Activated T-helper 17 cell treated with anti-CD3 and anti-CD28 coated beads, Interleukin-2, amount 50 U/mL, for 72 hours (primary cell): ENCODE results near the gene MIA. TPM values are rescaled to one million over a fixed set of nuclear protein-coding genes. Genes with fewer than 3 reads are reported as not detected.

Experiments
- ATAC-seq: fragments of 150-1000 bp; cut with Tn5 transposase; replicated peaks from 2 replicates; pipeline ENCODE4 v1.10.0; 2021; ENCODE audit warnings: mild to moderate bottlenecking, moderate library complexity
- H3K27ac Mint-ChIP-seq: one replicate; pipeline ENCODE4 v1.8.0; 2022; ENCODE audit warnings: mixed read lengths
- H3K27me3 Mint-ChIP-seq: one replicate; pipeline ENCODE4 v1.8.0; 2022; ENCODE audit warnings: mixed read lengths
- H3K36me3 Mint-ChIP-seq: one replicate; pipeline ENCODE4 v1.8.0; 2022; ENCODE audit warnings: low read depth, mild to moderate bottlenecking, mixed read lengths
- H3K4me1 Mint-ChIP-seq: one replicate; pipeline ENCODE4 v1.8.0; 2022; ENCODE audit warnings: mixed read lengths
- H3K4me3 Mint-ChIP-seq: one replicate; pipeline ENCODE4 v1.8.0; 2022; ENCODE audit warnings: mild to moderate bottlenecking, mixed read lengths
- H3K9me3 Mint-ChIP-seq: one replicate; pipeline ENCODE4 v1.8.0; 2022; ENCODE audit warnings: mixed read lengths
- total RNA-seq, 2 donors: library from RNA; stranded (reverse); gene quantifications; one replicate each; pipeline ENCODE4 v1.2.3, GENCODE V29; 2022

Gene MIA
- total RNA-seq, 2 donors from 2014 or later: 5.7 TPM; not detected in 1

GRCh38 chr19:40742886-40743285 lies 32.4 kb upstream of the MIA start:
- no peak for ATAC-seq
- no peak overlapping the region for H3K4me3 Mint-ChIP-seq
- no peaks in the 10 kb centered on the region for H3K9me3 Mint-ChIP-seq
- no peaks in the 10 kb centered on the region for H3K4me1 Mint-ChIP-seq
- no peak overlapping the region for H3K27ac Mint-ChIP-seq
- no peaks in the 10 kb centered on the region for H3K27me3 Mint-ChIP-seq
- peaks cover 14% of the 10 kb centered on the region for H3K36me3 Mint-ChIP-seq

GRCh38 chr19:40743926-40744325 lies 31.4 kb upstream of the MIA start:
- peaks cover 8% of the 10 kb centered on the region for H3K36me3 Mint-ChIP-seq
- no peak overlapping the region for H3K4me3 Mint-ChIP-seq
- ATAC-seq: no peak
- H3K4me1 Mint-ChIP-seq: no peaks in the 10 kb centered on the region
- H3K27me3 Mint-ChIP-seq: no peaks in the 10 kb centered on the region
- peak overlapping the region; percentile 38 for H3K27ac Mint-ChIP-seq
- H3K9me3 Mint-ChIP-seq: no peaks in the 10 kb centered on the region

GRCh38 chr19:40744554-40745401 lies 30.5 kb upstream of the MIA start:
- no peaks in the 10 kb centered on the region for H3K27me3 Mint-ChIP-seq
- ATAC-seq: peak; percentile 44
- H3K36me3 Mint-ChIP-seq: peaks cover 2% of the 10 kb centered on the region
- no peaks in the 10 kb centered on the region for H3K4me1 Mint-ChIP-seq
- H3K27ac Mint-ChIP-seq: peak overlapping the region; percentile 38
- H3K9me3 Mint-ChIP-seq: no peaks in the 10 kb centered on the region
- H3K4me3 Mint-ChIP-seq: no peak overlapping the region

- no peaks in the 10 kb centered on the region for H3K4me1 Mint-ChIP-seq
- no peaks in the 10 kb centered on the region for H3K27me3 Mint-ChIP-seq
- no peak overlapping the region for H3K27ac Mint-ChIP-seq
- H3K9me3 Mint-ChIP-seq: no peaks in the 10 kb centered on the region
- ATAC-seq: no peak
- H3K4me3 Mint-ChIP-seq: no peak overlapping the region
- H3K36me3 Mint-ChIP-seq: peaks cover 7% of the 10 kb centered on the region
These were observed 29.9 kb upstream of the MIA start for GRCh38 chr19:40745402-40745780.

- Mint-ChIP-seq H3K9me3 (no peaks in the 10 kb centered on the region), H3K4me3 (no peak overlapping the region), H3K27me3 (no peaks in the 10 kb centered on the region), H3K4me1 (peaks cover 3% of the 10 kb centered on the region), H3K27ac (no peak overlapping the region), H3K36me3 (peaks cover 29% of the 10 kb centered on the region)
- ATAC-seq: no peak
These were observed 27.8 kb upstream of the MIA start for GRCh38 chr19:40747536-40747935.

GRCh38 chr19:40750058-40750873 lies 25.1 kb upstream of the MIA start, which contains the start of gene ACTMAP:
Gene ACTMAP, minus strand, starts transcription at chr19:40750477. Its CDS starts 674 bp downstream, at chr19:40749803.
- peak; percentile 86 for ATAC-seq
- Mint-ChIP-seq H3K4me3 (peak within 1 kb of the TSS; percentile 97), H3K4me1 (peaks cover 14% of the 10 kb centered on the region), H3K9me3 (no peaks in the 10 kb centered on the region), H3K27me3 (no peaks in the 10 kb centered on the region), H3K36me3 (peaks cover 55% of the 10 kb centered on the region), H3K27ac (peak within 1 kb of the TSS; percentile 97)

GRCh38 chr19:40750874-40751537 lies 24.3 kb upstream of the MIA start, which contains the start of gene SNRPA:
Gene SNRPA, plus strand, starts transcription at chr19:40751203. Its CDS starts 206 bp downstream, at chr19:40751409.
- Mint-ChIP-seq H3K36me3 (peaks cover 62% of the 10 kb centered on the region), H3K27ac (peak within 1 kb of the TSS; percentile 97), H3K9me3 (no peaks in the 10 kb centered on the region), H3K4me3 (peak within 1 kb of the TSS; percentile 97), H3K27me3 (no peaks in the 10 kb centered on the region), H3K4me1 (peaks cover 18% of the 10 kb centered on the region)
- ATAC-seq: peak; percentile 74

- Mint-ChIP-seq H3K4me3 (peak overlapping the region; percentile 97), H3K27ac (peak overlapping the region; percentile 97), H3K36me3 (peaks cover 75% of the 10 kb centered on the region), H3K4me1 (peaks cover 25% of the 10 kb centered on the region), H3K27me3 (no peaks in the 10 kb centered on the region), H3K9me3 (no peaks in the 10 kb centered on the region)
- ATAC-seq: no peak
These were observed 23.0 kb upstream of the MIA start for GRCh38 chr19:40752257-40752781.

- peak; percentile 7 for ATAC-seq
- Mint-ChIP-seq H3K27me3 (no peaks in the 10 kb centered on the region), H3K36me3 (peaks cover 99% of the 10 kb centered on the region), H3K9me3 (no peaks in the 10 kb centered on the region), H3K4me3 (peak overlapping the region; percentile 97), H3K27ac (peak overlapping the region; percentile 86), H3K4me1 (peaks cover 29% of the 10 kb centered on the region)
These were observed 20.6 kb upstream of the MIA start for GRCh38 chr19:40754611-40755247.

- peak overlapping the region; percentile 97 for H3K4me3 Mint-ChIP-seq
- peaks cover 33% of the 10 kb centered on the region for H3K4me1 Mint-ChIP-seq
- peak overlapping the region; percentile 86 for H3K27ac Mint-ChIP-seq
- peaks cover 99% of the 10 kb centered on the region for H3K36me3 Mint-ChIP-seq
- no peak for ATAC-seq
- no peaks in the 10 kb centered on the region for H3K27me3 Mint-ChIP-seq
- H3K9me3 Mint-ChIP-seq: no peaks in the 10 kb centered on the region
These were observed 20.1 kb upstream of the MIA start for GRCh38 chr19:40755248-40755624.

GRCh38 chr19:40755791-40756190 lies 19.5 kb upstream of the MIA start:
- no peaks in the 10 kb centered on the region for H3K9me3 Mint-ChIP-seq
- peaks cover 36% of the 10 kb centered on the region for H3K4me1 Mint-ChIP-seq
- no peak for ATAC-seq
- no peaks in the 10 kb centered on the region for H3K27me3 Mint-ChIP-seq
- H3K27ac Mint-ChIP-seq: peak overlapping the region; percentile 86
- H3K4me3 Mint-ChIP-seq: peak overlapping the region; percentile 97
- peaks cover 99% of the 10 kb centered on the region for H3K36me3 Mint-ChIP-seq

GRCh38 chr19:40756502-40757110 lies 18.7 kb upstream of the MIA start:
- H3K9me3 Mint-ChIP-seq: no peaks in the 10 kb centered on the region
- H3K36me3 Mint-ChIP-seq: peaks cover 99% of the 10 kb centered on the region
- peaks cover 39% of the 10 kb centered on the region for H3K4me1 Mint-ChIP-seq
- peak overlapping the region; percentile 86 for H3K27ac Mint-ChIP-seq
- no peaks in the 10 kb centered on the region for H3K27me3 Mint-ChIP-seq
- peak; percentile 81 for ATAC-seq
- H3K4me3 Mint-ChIP-seq: peak overlapping the region; percentile 97

GRCh38 chr19:40758491-40758890 lies 16.8 kb upstream of the MIA start:
- Mint-ChIP-seq H3K4me1 (peaks cover 48% of the 10 kb centered on the region), H3K4me3 (peak overlapping the region; percentile 42), H3K27ac (peak overlapping the region; percentile 61), H3K9me3 (no peaks in the 10 kb centered on the region), H3K27me3 (no peaks in the 10 kb centered on the region), H3K36me3 (peaks cover 100% of the 10 kb centered on the region)
- ATAC-seq: no peak
